Aorta (tissue), 5 donors: ENCODE results near the gene TNIK. TPM values are rescaled to one million over a fixed set of nuclear protein-coding genes. Genes with fewer than 3 reads are reported as not detected.
"Not testable (repeated sequence)": the region's sequence is repeated elsewhere in the genome, so short reads cannot be mapped to it uniquely, and the experiment has no call there.

Experiments
- ATAC-seq: fragments of 200-7000 bp; cut with Tn5 transposase; one replicate; pipeline ENCODE4 v1.9.1; 2022; ENCODE audit warnings: moderate library complexity; ENCODE audit not compliant: low FRiP score
- DNase-seq, 2 donors: peaks; one replicate each; pipeline ENCODE4 v3.0.0-alpha.2; 2020
- H3K27ac ChIP-seq, 2 donors: one replicate each; pipeline ENCODE4 v1.5.1; 2013; ENCODE audit warnings: low read length in 2 of 2, mild to moderate bottlenecking in 2 of 2, moderate library complexity in 2 of 2, control low read depth in 1 of 2, inconsistent platforms in 1 of 2, low read depth in 1 of 2
- H3K27me3 ChIP-seq, 2 donors: one replicate each; pipeline ENCODE4 v1.6.1; 2013; ENCODE audit warnings: control low read depth in 1 of 2, low read length in 1 of 2, mild to moderate bottlenecking in 1 of 2, moderate library complexity in 1 of 2; ENCODE audit not compliant: insufficient read depth in 2 of 2, control insufficient read depth in 1 of 2
- H3K36me3 ChIP-seq, 2 donors: one replicate each; pipeline ENCODE4 v1.6.1; 2013; ENCODE audit warnings: control low read depth in 1 of 2, low read length in 1 of 2, mild to moderate bottlenecking in 1 of 2; ENCODE audit not compliant: insufficient read depth in 2 of 2, control insufficient read depth in 1 of 2
- H3K4me1 ChIP-seq, 2 donors: one replicate each; pipeline ENCODE4 v1.6.1; 2013; ENCODE audit warnings: low read length in 2 of 2, control low read depth in 1 of 2, mild to moderate bottlenecking in 1 of 2, moderate library complexity in 1 of 2; ENCODE audit not compliant: insufficient read depth in 2 of 2, control insufficient read depth in 1 of 2
- H3K4me3 ChIP-seq, 2 donors: one replicate each; pipeline ENCODE4 v1.5.1; 2013; ENCODE audit warnings: low read length in 2 of 2, control low read depth in 1 of 2, mild to moderate bottlenecking in 1 of 2
- H3K9me3 ChIP-seq: one replicate; pipeline ENCODE4 v1.6.1; 2013; ENCODE audit warnings: mild to moderate bottlenecking, low read length; ENCODE audit not compliant: control insufficient read depth
- WGBS, 2 donors: extraction: QIAGEN DNeasy Blood & Tissue Kit; methylation state at CpG; one replicate each; pipeline ENCODE4 v1.1.7; 2013; 5-methylcytosine and 5-hydroxymethylcytosine counted together
- intact Hi-C, 2 donors: fragments of 100-400 bp; cut with DNase I; formaldehyde crosslinking; loops; one replicate each; pipeline versions ENCODE4 v1.14.2 to v1.15.0; 2022
- polyA plus RNA-seq, 2 donors: library from polyadenylated mRNA; stranded (reverse); fragments of 200-250 nt; gene quantifications; one replicate each; pipeline ENCODE4 v1.2.3, GENCODE V29; 2013
- total RNA-seq, 2 donors: library from RNA; stranded (reverse); fragmentation: NEBNext Ultra II Directional; extraction: Animal tissue kit (Norgen Biotek cat#: 25700); gene quantifications; one replicate each; pipeline ENCODE4 v1.2.1, GENCODE V29; 2021
- donor health status: healthy with polysubstance abuse.
- donor health status: Bipolar disorder and iron deficiency.
- donor health status: DM: no; HTN: no; CAD: no.
- donor health status: DM: no; HTN: no; CAD: no.
- donor health status: DM: yes; HTN: yes; CAD: no.

TNIK gene
- total and polyA plus RNA-seq, 4 donors: 4.7 to 14.6 (median 8.8) TPM

- Histone ChIP-seq H3K9me3 (no peaks in the 10 kb centered on the region), H3K27ac (no peak overlapping the region), H3K27me3 (no peaks in the 10 kb centered on the region), H3K4me3 (no peak overlapping the region), H3K4me1 (no peaks in the 10 kb centered on the region), H3K36me3 (no peaks in the 10 kb centered on the region)
- DNase-seq (no peak), ATAC-seq (no peak)
- intact Hi-C loops: no loop called here
- 92 to 94% methylated on average over 3 of the region's 3 CpGs for WGBS, 2 donors
These were observed 88.9 kb downstream of the TNIK start for GRCh38 chr3:171371354-171371753.

- ATAC-seq (no peak), DNase-seq (no peak)
- Histone ChIP-seq H3K9me3 (no peaks in the 10 kb centered on the region), H3K4me1 (no peaks in the 10 kb centered on the region), H3K36me3 (no peaks in the 10 kb centered on the region), H3K27ac (no peak overlapping the region), H3K4me3 (no peak overlapping the region), H3K27me3 (no peaks in the 10 kb centered on the region)
- intact Hi-C loops: no loop called here
- 84 to 97% methylated on average over 1 of the region's 1 CpG for WGBS, 2 donors
These were observed 91.0 kb downstream of the TNIK start for GRCh38 chr3:171369156-171369555.

- H3K27me3 ChIP-seq, H3K36me3 ChIP-seq, H3K4me1 ChIP-seq, H3K9me3 ChIP-seq, intact Hi-C loops, H3K27ac ChIP-seq, H3K4me3 ChIP-seq, ATAC-seq, DNase-seq: not testable (repeated sequence)
- WGBS, 2 donors: 92 to 96% methylated on average over 5 of the region's 5 CpGs
These were observed 93.5 kb downstream of the TNIK start for GRCh38 chr3:171366738-171367137.

GRCh38 chr3:171366043-171366442, 94.2 kb downstream of the TNIK start:
- no peaks in the 10 kb centered on the region for H3K36me3 ChIP-seq
- no peak overlapping the region for H3K27ac ChIP-seq
- intact Hi-C loops: no loop called here
- DNase-seq (no peak), ATAC-seq (no peak)
- H3K9me3 ChIP-seq: no peaks in the 10 kb centered on the region
- 91 to 99% methylated on average over 1 of the region's 1 CpG for WGBS, 2 donors
- H3K4me3 ChIP-seq: no peak overlapping the region
- no peaks in the 10 kb centered on the region for H3K4me1 ChIP-seq
- H3K27me3 ChIP-seq: no peaks in the 10 kb centered on the region

GRCh38 chr3:171365489-171365888, 94.7 kb downstream of the TNIK start:
- Histone ChIP-seq H3K36me3 (no peaks in the 10 kb centered on the region), H3K27ac (no peak overlapping the region), H3K27me3 (no peaks in the 10 kb centered on the region), H3K4me1 (no peaks in the 10 kb centered on the region), H3K4me3 (no peak overlapping the region), H3K9me3 (no peaks in the 10 kb centered on the region)
- intact Hi-C loops: no loop called here
- DNase-seq: no peak
- WGBS, 2 donors: 95 to 97% methylated on average over 2 of the region's 2 CpGs
- ATAC-seq: no peak

- no peak for ATAC-seq
- Histone ChIP-seq H3K9me3 (no peaks in the 10 kb centered on the region), H3K27me3 (no peaks in the 10 kb centered on the region), H3K27ac (no peak overlapping the region), H3K36me3 (no peaks in the 10 kb centered on the region), H3K4me3 (no peak overlapping the region), H3K4me1 (no peaks in the 10 kb centered on the region)
- intact Hi-C loops: no loop called here
- no peak for DNase-seq
These were observed 95.7 kb downstream of the TNIK start for GRCh38 chr3:171364500-171364899.

- 96 to 99% methylated on average over 2 of the region's 2 CpGs for WGBS, 2 donors
- no peak overlapping the region for H3K4me3 ChIP-seq
- H3K27me3 ChIP-seq: no peaks in the 10 kb centered on the region
- no peaks in the 10 kb centered on the region for H3K36me3 ChIP-seq
- intact Hi-C loops: no loop called here
- ATAC-seq (no peak), DNase-seq (no peak)
- no peaks in the 10 kb centered on the region for H3K9me3 ChIP-seq
- H3K27ac ChIP-seq: no peak overlapping the region
- no peaks in the 10 kb centered on the region for H3K4me1 ChIP-seq
These were observed 97.0 kb downstream of the TNIK start for GRCh38 chr3:171363202-171363601.

- Histone ChIP-seq H3K4me3 (no peak overlapping the region), H3K9me3 (no peaks in the 10 kb centered on the region), H3K36me3 (no peaks in the 10 kb centered on the region), H3K27ac (no peak overlapping the region), H3K4me1 (no peaks in the 10 kb centered on the region), H3K27me3 (no peaks in the 10 kb centered on the region)
- intact Hi-C loops: no loop called here
- ATAC-seq (no peak), DNase-seq (no peak)
These were observed 97.6 kb downstream of the TNIK start for GRCh38 chr3:171362575-171362974.

GRCh38 chr3:171358881-171359198, 101.4 kb downstream of the TNIK start:
- ATAC-seq (no peak), DNase-seq (no peak)
- Histone ChIP-seq H3K9me3 (no peaks in the 10 kb centered on the region), H3K36me3 (no peaks in the 10 kb centered on the region), H3K4me1 (peaks cover 0 to 2% of the 10 kb centered on the region in 2 donors), H3K27ac (no peak overlapping the region), H3K4me3 (no peak overlapping the region), H3K27me3 (no peaks in the 10 kb centered on the region)
- 92 to 97% methylated on average over 2 of the region's 2 CpGs for WGBS, 2 donors
- intact Hi-C loops: no loop called here
